Trophoblast cell (in vitro differentiated cells and primary cell): ENCODE results near the gene PSMD4.
A peak's percentile ranks its signal among the peaks of the same experiment; 100 is the strongest.

Source experiments
- DNase-seq, 2 donors: peaks; one replicate each; pipeline ENCODE4 v3.0.0-alpha.2; 2016
- H2AFZ ChIP-seq: 2 replicates; pipeline ENCODE4 v1.6.1; 2013; ENCODE audit warnings: low read length, moderate library complexity, mild to moderate bottlenecking; ENCODE audit not compliant: insufficient read depth, poor library complexity
- H2AK5ac ChIP-seq: 2 replicates; pipeline ENCODE4 v1.6.1; 2013; ENCODE audit warnings: mild to moderate bottlenecking, low read length
- H2BK120ac ChIP-seq: 2 replicates; pipeline ENCODE4 v1.6.1; 2013; ENCODE audit warnings: low read length, mild to moderate bottlenecking, moderate library complexity; ENCODE audit not compliant: insufficient read depth, poor library complexity
- H2BK12ac ChIP-seq: 2 replicates; pipeline ENCODE4 v1.6.1; 2013; ENCODE audit warnings: mild to moderate bottlenecking, low read length, moderate library complexity
- H2BK5ac ChIP-seq: 2 replicates; pipeline ENCODE4 v1.6.1; 2013; ENCODE audit warnings: low read length, low read depth, moderate library complexity, mild to moderate bottlenecking; ENCODE audit not compliant: poor library complexity
- H3K14ac ChIP-seq: 2 replicates; pipeline ENCODE4 v1.6.1; 2013; ENCODE audit warnings: mild to moderate bottlenecking, low read length
- H3K18ac ChIP-seq: 2 replicates; pipeline ENCODE4 v1.6.1; 2013; ENCODE audit warnings: mild to moderate bottlenecking, low read length
- H3K23ac ChIP-seq: 2 replicates; pipeline ENCODE4 v1.6.1; 2013; ENCODE audit warnings: low read length
- H3K27ac ChIP-seq: 2 replicates; pipeline ENCODE4 v1.5.1; 2013; ENCODE audit warnings: low read depth, mild to moderate bottlenecking, inconsistent platforms, low read length, moderate library complexity
- H3K27me3 ChIP-seq: 2 replicates; pipeline ENCODE4 v1.6.1; 2013; ENCODE audit warnings: inconsistent platforms, mild to moderate bottlenecking, low read length, moderate library complexity; ENCODE audit not compliant: insufficient read depth
- H3K36me3 ChIP-seq, 2 experiments: 1 replicate in 1 of 2; 2 replicates in 1 of 2; pipeline ENCODE4 v1.6.1; 2013; ENCODE audit warnings: low read length in 2 of 2, mild to moderate bottlenecking in 2 of 2, moderate library complexity in 1 of 2; ENCODE audit not compliant: insufficient read depth in 2 of 2, control insufficient read depth in 1 of 2
- H3K4ac ChIP-seq: 2 replicates; pipeline ENCODE4 v1.6.1; 2013; ENCODE audit warnings: low read depth, mild to moderate bottlenecking, low read length, moderate library complexity
- H3K4me1 ChIP-seq, 2 experiments: 1 replicate in 1 of 2; 2 replicates in 1 of 2; pipeline ENCODE4 v1.6.1; 2013; ENCODE audit warnings: low read length in 2 of 2, mild to moderate bottlenecking in 2 of 2, moderate library complexity in 1 of 2; ENCODE audit not compliant: insufficient read depth in 2 of 2, control insufficient read depth in 1 of 2
- H3K4me2 ChIP-seq: 2 replicates; pipeline ENCODE4 v1.6.1; 2013; ENCODE audit warnings: inconsistent platforms, mild to moderate bottlenecking, low read length, moderate library complexity
- H3K4me3 ChIP-seq: 2 replicates; pipeline ENCODE4 v1.5.1; 2013; ENCODE audit warnings: mild to moderate bottlenecking, low read depth, low read length, inconsistent platforms
- H3K79me1 ChIP-seq: one replicate; pipeline ENCODE4 v1.6.1; 2013; ENCODE audit warnings: low read length
- H3K79me2 ChIP-seq: 2 replicates; pipeline ENCODE4 v1.6.1; 2013; ENCODE audit warnings: low read length, mild to moderate bottlenecking; ENCODE audit not compliant: control insufficient read depth, insufficient read depth, poor library complexity
- H3K9ac ChIP-seq: 2 replicates; pipeline ENCODE4 v1.6.1; 2013; ENCODE audit warnings: mild to moderate bottlenecking, low read length
- H3K9me3 ChIP-seq: 2 replicates; pipeline ENCODE4 v1.6.1; 2013; ENCODE audit warnings: low read depth, mild to moderate bottlenecking, control low read depth, inconsistent platforms, low read length; ENCODE audit not compliant: insufficient read depth
- H4K12ac ChIP-seq: 2 replicates; pipeline ENCODE4 v1.6.1; 2013; ENCODE audit warnings: low read depth, mild to moderate bottlenecking, low read length, moderate library complexity
- H4K8ac ChIP-seq: 2 replicates; pipeline ENCODE4 v1.6.1; 2013; ENCODE audit warnings: low read depth, mild to moderate bottlenecking, low read length, moderate library complexity
- H4K91ac ChIP-seq: one replicate; pipeline ENCODE4 v1.6.1; 2013; ENCODE audit warnings: low read depth, mild to moderate bottlenecking, low read length, moderate library complexity
- WGBS: extraction: QIAGEN DNeasy Blood & Tissue Kit; methylation state at CpG from one replicate; pipeline ENCODE4 v1.1.7; 2013; ENCODE audit warnings: missing lambda C conversion rate; ENCODE audit not compliant: insufficient read length, insufficient coverage; ENCODE audit errors: extremely low coverage; 5-methylcytosine and 5-hydroxymethylcytosine counted together

Gene PSMD4

GRCh38 chr1:151293093-151293492 is 38.6 kb downstream of the PSMD4 start:
- Histone ChIP-seq H3K4me3 (no peak overlapping the region), H3K23ac (no peak overlapping the region), H4K8ac (no peak overlapping the region), H2AFZ (no peak overlapping the region), H4K91ac (no peak overlapping the region), H3K4me2 (no peak overlapping the region), H3K27ac (no peak overlapping the region), H3K27me3 (no peaks in the 10 kb centered on the region), H2BK5ac (no peak overlapping the region), H3K4me1 (no peaks in the 10 kb centered on the region), H2BK12ac (no peak overlapping the region), H3K36me3 (peaks cover 76 to 80% of the 10 kb centered on the region in 2 experiments), H3K4ac (no peak overlapping the region), H3K9ac (no peak overlapping the region), H3K18ac (no peak overlapping the region), H3K79me1 (no peaks in the 10 kb centered on the region), H2AK5ac (no peak overlapping the region), H4K12ac (no peak overlapping the region), H2BK120ac (no peak overlapping the region), H3K14ac (no peak overlapping the region), H3K9me3 (no peaks in the 10 kb centered on the region), H3K79me2 (no peaks in the 10 kb centered on the region)
- no peak for DNase-seq
- no CpG with 5 or more reads among the region's 6 CpGs for WGBS

GRCh38 chr1:151294742-151295462 is 40.4 kb downstream of the PSMD4 start:
- H3K79me1 ChIP-seq, result no peaks in the 10 kb centered on the region
- no peak overlapping the region for H3K23ac ChIP-seq
- no peak for DNase-seq
- H3K9me3 ChIP-seq, result no peaks in the 10 kb centered on the region
- no peak overlapping the region for H3K4ac ChIP-seq
- H4K91ac ChIP-seq, result no peak overlapping the region
- no peak overlapping the region for H3K4me3 ChIP-seq
- peaks cover 63 to 77% of the 10 kb centered on the region in 2 experiments for H3K36me3 ChIP-seq
- H4K8ac ChIP-seq, result no peak overlapping the region
- no peak overlapping the region for H3K9ac ChIP-seq
- WGBS, result no CpG with 5 or more reads among the region's 2 CpGs
- H2AK5ac ChIP-seq, result no peak overlapping the region
- H4K12ac ChIP-seq, result no peak overlapping the region
- H3K4me1 ChIP-seq, result no peaks in the 10 kb centered on the region
- no peak overlapping the region for H3K4me2 ChIP-seq
- no peak overlapping the region for H3K18ac ChIP-seq
- no peak overlapping the region for H2BK120ac ChIP-seq
- no peaks in the 10 kb centered on the region for H3K79me2 ChIP-seq
- H3K27me3 ChIP-seq, result no peaks in the 10 kb centered on the region
- no peak overlapping the region for H2AFZ ChIP-seq
- no peak overlapping the region for H2BK5ac ChIP-seq
- no peak overlapping the region for H2BK12ac ChIP-seq
- H3K14ac ChIP-seq, result no peak overlapping the region
- no peak overlapping the region for H3K27ac ChIP-seq

- Histone ChIP-seq H3K79me1 (peaks cover 32% of the 10 kb centered on the region), H3K14ac (peak overlapping the region; percentile 19), H2BK12ac (peak overlapping the region; percentile 56), H3K4me1 (peaks cover 32 to 45% of the 10 kb centered on the region in 2 experiments), H3K9me3 (no peaks in the 10 kb centered on the region), H3K4me3 (no peak overlapping the region), H3K27ac (peak overlapping the region; percentile 89), H3K36me3 (peaks cover 27 to 36% of the 10 kb centered on the region in 2 experiments), H2BK5ac (peak overlapping the region; percentile 84), H3K9ac (no peak overlapping the region), H3K18ac (no peak overlapping the region), H4K91ac (peak overlapping the region; percentile 64), H2BK120ac (no peak overlapping the region), H3K4ac (no peak overlapping the region), H3K79me2 (no peaks in the 10 kb centered on the region), H3K23ac (no peak overlapping the region), H3K4me2 (peak overlapping the region; percentile 57), H2AFZ (peak overlapping the region; percentile 17), H4K8ac (peak overlapping the region; percentile 70), H4K12ac (no peak overlapping the region), H3K27me3 (no peaks in the 10 kb centered on the region), H2AK5ac (no peak overlapping the region)
- no CpG with 5 or more reads among the region's 7 CpGs for WGBS
- no peak for DNase-seq
Measured at GRCh38 chr1:151309811-151310323, 55.3 kb downstream of the PSMD4 start.

GRCh38 chr1:151311011-151311410 is 56.5 kb downstream of the PSMD4 start:
- Histone ChIP-seq H3K4ac (peak overlapping the region; percentile 48), H4K91ac (peak overlapping the region; percentile 33), H3K27me3 (no peaks in the 10 kb centered on the region), H2BK12ac (peak overlapping the region; percentile 63), H3K4me1 (peaks cover 37 to 50% of the 10 kb centered on the region in 2 experiments), H3K9ac (no peak overlapping the region), H3K9me3 (no peaks in the 10 kb centered on the region), H3K79me1 (peaks cover 32% of the 10 kb centered on the region), H3K23ac (no peak overlapping the region), H4K12ac (no peak overlapping the region), H3K14ac (peak overlapping the region; percentile 21), H3K36me3 (peaks cover 27 to 32% of the 10 kb centered on the region in 2 experiments), H4K8ac (peak overlapping the region; percentile 44), H3K4me2 (peak overlapping the region; percentile 49), H3K4me3 (no peak overlapping the region), H3K18ac (peak overlapping the region; percentile 15), H2AFZ (no peak overlapping the region), H2BK120ac (peak overlapping the region; percentile 58), H2AK5ac (peak overlapping the region; percentile 22), H3K27ac (peak overlapping the region; percentile 89), H3K79me2 (no peaks in the 10 kb centered on the region), H2BK5ac (peak overlapping the region; percentile 37)
- WGBS, result no CpG with 5 or more reads among the region's 4 CpGs
- no peak for DNase-seq
